GM23338 (cell line): ENCODE measurements around the gene MEGF11. TPM values are rescaled to one million over a fixed set of nuclear protein-coding genes. Genes with fewer than 3 reads are reported as not detected.

Experiments
- ATAC-seq: fragments of 200-7000 bp; cut with Tn5 transposase; 3 replicates; pipeline ENCODE4 v1.9.1; 2020
- DNase-seq: peaks from one replicate; pipeline ENCODE4 v3.0.0-alpha.2; 2015; ENCODE audit warnings: low spot score
- H2AFZ ChIP-seq: fragments of 200-600 bp; sonication (generic); 2 replicates; pipeline ENCODE4 v1.8.0; 2016; ENCODE audit warnings: antibody characterized with exemption, mild to moderate bottlenecking, moderate library complexity
- H3F3A ChIP-seq: fragments of 200-600 bp; sonication (generic); replicated peaks from 2 replicates; pipeline ENCODE4 v1.8.0; 2017; ENCODE audit warnings: antibody characterized with exemption, mixed run types, low read depth
- H3K27ac ChIP-seq: fragments of 200-600 bp; sonication (generic); 2 replicates; pipeline ENCODE4 v1.6.1; 2016; ENCODE audit warnings: low read depth
- H3K27me3 ChIP-seq: fragments of 200-600 bp; sonication (generic); 2 replicates; pipeline ENCODE4 v1.8.0; 2016; ENCODE audit warnings: mild to moderate bottlenecking, mixed run types, moderate library complexity; ENCODE audit not compliant: insufficient read depth
- H3K36me3 ChIP-seq: fragments of 200-600 bp; sonication (generic); 2 replicates; pipeline ENCODE4 v1.8.0; 2016; ENCODE audit warnings: mild to moderate bottlenecking; ENCODE audit not compliant: insufficient read depth
- H3K4me1 ChIP-seq: fragments of 200-600 bp; sonication (generic); 2 replicates; pipeline ENCODE4 v1.8.0; 2016; ENCODE audit warnings: mild to moderate bottlenecking, moderate library complexity; ENCODE audit not compliant: insufficient read depth
- H3K4me2 ChIP-seq: fragments of 200-600 bp; sonication (generic); 2 replicates; pipeline ENCODE4 v1.7.1; 2017; ENCODE audit warnings: mixed run types
- H3K4me3 ChIP-seq: fragments of 200-600 bp; sonication (generic); 2 replicates; pipeline ENCODE4 v1.6.1; 2016; ENCODE audit warnings: mixed run types
- H3K79me2 ChIP-seq: fragments of 200-600 bp; sonication (generic); replicated peaks from 2 replicates; pipeline ENCODE4 v1.8.0; 2017; ENCODE audit warnings: mild to moderate bottlenecking; ENCODE audit not compliant: insufficient read depth
- H3K9me2 ChIP-seq: fragments of 200-600 bp; sonication (generic); 2 replicates; pipeline ENCODE4 v1.8.0; 2017; ENCODE audit not compliant: insufficient read depth
- H4K20me1 ChIP-seq: fragments of 200-600 bp; sonication (generic); replicated peaks from 2 replicates; pipeline ENCODE4 v1.8.0; 2017; ENCODE audit warnings: mild to moderate bottlenecking; ENCODE audit not compliant: insufficient read depth
- H3K27ac Mint-ChIP-seq: 2 replicates; pipeline ENCODE4 v1.8.0; 2020; ENCODE audit warnings: inconsistent platforms, mild to moderate bottlenecking, moderate library complexity, mixed read lengths
- H3K27me3 Mint-ChIP-seq: 3 replicates; pipeline ENCODE4 v1.8.0; 2022; ENCODE audit warnings: low read depth, mild to moderate bottlenecking, moderate library complexity, mixed read lengths, inconsistent platforms; ENCODE audit not compliant: insufficient read depth, poor library complexity
- H3K36me3 Mint-ChIP-seq: 3 replicates; pipeline ENCODE4 v1.8.0; 2021; ENCODE audit warnings: low read depth, mild to moderate bottlenecking, inconsistent platforms, moderate library complexity, mixed read lengths
- H3K4me1 Mint-ChIP-seq: 3 replicates; pipeline ENCODE4 v1.8.0; 2020; ENCODE audit warnings: mild to moderate bottlenecking, inconsistent platforms, mixed read lengths
- H3K4me3 Mint-ChIP-seq: 3 replicates; pipeline ENCODE4 v1.8.0; 2021; ENCODE audit warnings: moderate library complexity, mild to moderate bottlenecking, inconsistent platforms, mixed read lengths
- H3K9me3 Mint-ChIP-seq: 3 replicates; pipeline ENCODE4 v1.8.0; 2020; ENCODE audit warnings: moderate library complexity, mild to moderate bottlenecking, inconsistent platforms, mixed read lengths
- CREB1 ChIP-seq: fragments of 250-450 bp; sonication (Bioruptor Pico); IDR thresholded peaks from 2 replicates; pipeline ENCODE4 v1.5.0; 2020; ENCODE audit warnings: low read depth, mild to moderate bottlenecking, moderate library complexity
- ETS1 ChIP-seq: IDR thresholded peaks from 2 replicates; pipeline ENCODE4 v1.6.1; 2016; ENCODE audit warnings: antibody characterized with exemption
- EZH2 ChIP-seq: fragments of 200-600 bp; sonication (generic); IDR thresholded peaks from one replicate; pipeline ENCODE4 v1.8.0; 2017; ENCODE audit warnings: antibody characterized with exemption, mild to moderate bottlenecking, low read depth; ENCODE audit not compliant: unreplicated experiment
- EZH2phosphoT487 ChIP-seq: fragments of 200-600 bp; sonication (generic); IDR thresholded peaks from one replicate; pipeline ENCODE4 v1.8.1; 2018; ENCODE audit warnings: antibody characterized with exemption; ENCODE audit not compliant: unreplicated experiment
- JUNB ChIP-seq: IDR thresholded peaks from one replicate; pipeline ENCODE4 v1.6.1; 2016; ENCODE audit warnings: antibody characterized with exemption; ENCODE audit not compliant: unreplicated experiment
- POLR2AphosphoS5 ChIP-seq: IDR thresholded peaks from 2 replicates; pipeline ENCODE4 v1.6.1; 2016; ENCODE audit warnings: antibody characterized with exemption, low read depth
- REST ChIP-seq: IDR thresholded peaks from one replicate; pipeline ENCODE4 v1.6.1; 2018; ENCODE audit warnings: antibody characterized with exemption; ENCODE audit not compliant: unreplicated experiment
- STAT1 ChIP-seq: IDR thresholded peaks from one replicate; pipeline ENCODE4 v1.6.1; 2016; ENCODE audit warnings: antibody characterized with exemption; ENCODE audit not compliant: unreplicated experiment
- ZNF114 ChIP-seq: fragments of 250-450 bp; sonication (Bioruptor Pico); IDR thresholded peaks from 2 replicates; pipeline ENCODE4 v1.5.0; 2020; ENCODE audit warnings: mild to moderate bottlenecking, moderate library complexity
- ZNF331 ChIP-seq: fragments of 250-450 bp; sonication (Bioruptor Pico); IDR thresholded peaks from 2 replicates; pipeline ENCODE4 v1.5.0; 2020; ENCODE audit warnings: low read depth, mild to moderate bottlenecking, moderate library complexity
- ZNF462 ChIP-seq: fragments of 250-450 bp; sonication (Bioruptor Pico); IDR thresholded peaks from 2 replicates; pipeline ENCODE4 v1.5.0; 2020; ENCODE audit warnings: mild to moderate bottlenecking, moderate library complexity
- polyA plus RNA-seq: library from polyadenylated mRNA; unstranded; fragments of >200 nt; fragmentation: Nextera tagmentation; extraction: Ambion mirVana; gene quantifications from 2 replicates; pipeline ENCODE4 v1.2.1, GENCODE V29; 2016
- total RNA-seq: library from RNA; depleted of rRNA; stranded (reverse); fragments of >200 nt; shearing (Covaris generic); gene quantifications from 2 replicates; pipeline ENCODE4 v1.2.3, GENCODE V29; 2014

The MEGF11 gene
- total and polyA plus RNA-seq, 2 experiments from 2014 or later: 1.3 to 1.9 TPM

- Mint-ChIP-seq H3K4me1 (peaks cover 23% of the 10 kb centered on the region), H3K27ac (no peak overlapping the region), H3K9me3 (no peaks in the 10 kb centered on the region), H3K4me3 (no peak overlapping the region), H3K27me3 (peaks cover 5% of the 10 kb centered on the region), H3K36me3 (no peaks in the 10 kb centered on the region)
- Histone ChIP-seq H3K27ac (no peak overlapping the region), H3K79me2 (no peaks in the 10 kb centered on the region), H3F3A (no peaks in the 10 kb centered on the region), H3K4me3 (no peak overlapping the region), H3K4me2 (no peak overlapping the region), H4K20me1 (no peaks in the 10 kb centered on the region), H3K36me3 (no peaks in the 10 kb centered on the region), H3K9me2 (no peaks in the 10 kb centered on the region), H3K4me1 (peaks cover 7% of the 10 kb centered on the region; the same call in 1 of the 2 replicates), H3K27me3 (no peaks in the 10 kb centered on the region), H2AFZ (no peak overlapping the region)
- ATAC-seq (no peak), DNase-seq (no peak)
- TF ChIP-seq STAT1: no peak
These were observed 201.7 kb downstream of the MEGF11 start for GRCh38 chr15:66051833-66052232.

- Histone ChIP-seq H3K4me2 (no peak overlapping the region), H4K20me1 (no peaks in the 10 kb centered on the region), H3K27ac (no peak overlapping the region), H3K36me3 (no peaks in the 10 kb centered on the region), H2AFZ (no peak overlapping the region), H3F3A (no peaks in the 10 kb centered on the region), H3K4me1 (no peaks in the 10 kb centered on the region), H3K27me3 (no peaks in the 10 kb centered on the region), H3K79me2 (no peaks in the 10 kb centered on the region), H3K4me3 (no peak overlapping the region), H3K9me2 (no peaks in the 10 kb centered on the region)
- ATAC-seq (no peak), DNase-seq (no peak)
- Mint-ChIP-seq H3K27me3 (peaks cover 9% of the 10 kb centered on the region), H3K4me3 (no peak overlapping the region), H3K27ac (no peak overlapping the region), H3K9me3 (no peaks in the 10 kb centered on the region), H3K4me1 (peaks cover 14% of the 10 kb centered on the region), H3K36me3 (no peaks in the 10 kb centered on the region)
- no peak for TF ChIP-seq EZH2
- no peak for TF ChIP-seq POLR2AphosphoS5
- no peak for TF ChIP-seq ZNF462 (CRISPR knock-in tag)
- TF ChIP-seq ZNF331: no peak
- no peak for TF ChIP-seq ZNF114
- no peak for TF ChIP-seq EZH2phosphoT487
- no peak for TF ChIP-seq STAT1
- no peak for TF ChIP-seq CREB1
- no peak for TF ChIP-seq ETS1
- no peak for TF ChIP-seq JUNB
- TF ChIP-seq REST: no peak
These were observed 203.3 kb downstream of the MEGF11 start for GRCh38 chr15:66050264-66050663.
